BJ (cell line): ENCODE measurements around the gene TBC1D1. TPM values are rescaled to one million over a fixed set of nuclear protein-coding genes. Genes with fewer than 3 reads are reported as not detected.

Experiments
- CTCF ChIA-PET: fragments of 350-600 bp; formaldehyde crosslinking; extraction: SDS; loops from one replicate; lab custom pipeline; 2021; ENCODE audit warnings: antibody characterized with exemption, inconsistent platforms; lab: Yijun Ruan, JAX
- POLR2A ChIA-PET: fragments of 300-600 bp; sonication (Branson Sonifier 250); formaldehyde crosslinking; extraction: SDS; loops from one replicate; lab custom pipeline; 2021; ENCODE audit warnings: antibody characterized with exemption; lab: Charles Lee
- DNase-seq: peaks from one replicate; pipeline ENCODE4 v3.0.0-alpha.2; 2011; ENCODE audit warnings: low read depth
- H3K27me3 ChIP-seq: 2 replicates; pipeline ENCODE4 v1.6.0; 2011; ENCODE audit warnings: low read length; ENCODE audit not compliant: control insufficient read depth, insufficient read depth
- H3K36me3 ChIP-seq: 2 replicates; pipeline ENCODE4 v1.5.1; 2011; ENCODE audit warnings: low read length; ENCODE audit not compliant: control insufficient read depth, insufficient read depth
- H3K4me3 ChIP-seq: 2 replicates; pipeline ENCODE4 v1.5.1; 2011; ENCODE audit warnings: low read depth, mild to moderate bottlenecking, control low read depth, low read length
- polyA plus RNA-seq: library from polyadenylated mRNA; depleted of rRNA; stranded (reverse); fragments of >200 nt; gene quantifications from 2 replicates; pipeline ENCODE4 v1.2.3, GENCODE V29; 2011
- TF ChIP-seq, protein P1 (sequence below): IDR thresholded peaks from 2 replicates; pipeline ENCODE4 v1.5.1; 2011; ENCODE audit warnings: low read depth, mild to moderate bottlenecking, control low read depth, inconsistent platforms, low read length, moderate library complexity; ENCODE audit not compliant: insufficient read depth

The TBC1D1 gene
- polyA plus RNA-seq, 1 experiment = 46.1 TPM

DNA sequence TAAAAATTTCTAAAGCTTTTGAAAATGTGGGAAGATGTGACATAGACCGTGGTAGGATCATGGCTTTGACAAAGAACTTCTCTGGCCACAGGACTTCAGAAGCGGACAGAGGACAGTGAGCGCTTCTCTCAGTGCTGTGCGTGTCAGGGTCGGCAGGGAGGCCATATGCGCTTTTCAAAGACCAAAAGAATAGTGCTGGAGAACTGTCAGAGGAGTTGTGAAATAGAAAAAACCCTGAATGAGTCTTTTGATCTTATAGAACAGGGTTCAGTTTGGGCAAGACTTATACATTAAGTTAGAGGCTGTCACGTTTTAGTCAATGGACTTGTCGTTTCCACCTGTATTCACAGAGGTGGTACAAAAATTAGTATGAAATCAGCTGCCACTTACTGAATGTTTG is 146.7 kb downstream of the TBC1D1 start:
- CTCF ChIA-PET = interaction anchor here (0.8 to 5.1 kb wide), 3 partner anchors 100 to 429 kb away, joined by 3 to 39 read pairs (median 3); no protein-coding TSS in a partner anchor
- H3K36me3 ChIP-seq = peaks cover 2% of the 10 kb centered on the region; the same call in 1 of the 2 replicates
- TF ChIP-seq, protein P1, sequence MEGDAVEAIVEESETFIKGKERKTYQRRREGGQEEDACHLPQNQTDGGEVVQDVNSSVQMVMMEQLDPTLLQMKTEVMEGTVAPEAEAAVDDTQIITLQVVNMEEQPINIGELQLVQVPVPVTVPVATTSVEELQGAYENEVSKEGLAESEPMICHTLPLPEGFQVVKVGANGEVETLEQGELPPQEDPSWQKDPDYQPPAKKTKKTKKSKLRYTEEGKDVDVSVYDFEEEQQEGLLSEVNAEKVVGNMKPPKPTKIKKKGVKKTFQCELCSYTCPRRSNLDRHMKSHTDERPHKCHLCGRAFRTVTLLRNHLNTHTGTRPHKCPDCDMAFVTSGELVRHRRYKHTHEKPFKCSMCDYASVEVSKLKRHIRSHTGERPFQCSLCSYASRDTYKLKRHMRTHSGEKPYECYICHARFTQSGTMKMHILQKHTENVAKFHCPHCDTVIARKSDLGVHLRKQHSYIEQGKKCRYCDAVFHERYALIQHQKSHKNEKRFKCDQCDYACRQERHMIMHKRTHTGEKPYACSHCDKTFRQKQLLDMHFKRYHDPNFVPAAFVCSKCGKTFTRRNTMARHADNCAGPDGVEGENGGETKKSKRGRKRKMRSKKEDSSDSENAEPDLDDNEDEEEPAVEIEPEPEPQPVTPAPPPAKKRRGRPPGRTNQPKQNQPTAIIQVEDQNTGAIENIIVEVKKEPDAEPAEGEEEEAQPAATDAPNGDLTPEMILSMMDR = no peak
- POLR2A ChIA-PET = no interaction called here
- H3K27me3 ChIP-seq = no peaks in the 10 kb centered on the region
- H3K4me3 ChIP-seq = no peak overlapping the region
- DNase-seq = no peak

DNA sequence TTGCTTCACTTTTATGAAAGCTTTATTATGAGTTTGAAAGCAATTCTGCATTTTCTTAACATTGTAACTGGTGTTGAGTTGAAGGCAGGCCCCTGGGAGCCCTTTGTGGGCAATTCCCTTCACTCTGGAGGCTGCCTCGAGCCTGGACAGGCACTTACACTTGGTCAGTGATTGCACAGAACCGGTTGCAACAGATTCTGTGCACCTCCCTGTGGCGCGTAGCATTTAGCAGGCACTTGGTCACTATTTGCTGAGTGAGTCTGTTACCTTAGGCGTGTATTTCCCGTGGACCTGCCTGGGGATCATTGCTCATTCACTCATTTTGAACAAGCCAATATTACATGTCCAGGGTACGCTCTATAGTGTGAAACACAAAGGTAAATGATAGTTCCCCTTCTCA is 149.7 kb downstream of the TBC1D1 start:
- ChIA-PET CTCF (no interaction called here), POLR2A (no interaction called here)
- H3K4me3 ChIP-seq = no peak overlapping the region
- no peaks in the 10 kb centered on the region for H3K27me3 ChIP-seq
- TF ChIP-seq, protein P1 = no peak
- peaks cover 2% of the 10 kb centered on the region for H3K36me3 ChIP-seq
- no peak for DNase-seq

DNA sequence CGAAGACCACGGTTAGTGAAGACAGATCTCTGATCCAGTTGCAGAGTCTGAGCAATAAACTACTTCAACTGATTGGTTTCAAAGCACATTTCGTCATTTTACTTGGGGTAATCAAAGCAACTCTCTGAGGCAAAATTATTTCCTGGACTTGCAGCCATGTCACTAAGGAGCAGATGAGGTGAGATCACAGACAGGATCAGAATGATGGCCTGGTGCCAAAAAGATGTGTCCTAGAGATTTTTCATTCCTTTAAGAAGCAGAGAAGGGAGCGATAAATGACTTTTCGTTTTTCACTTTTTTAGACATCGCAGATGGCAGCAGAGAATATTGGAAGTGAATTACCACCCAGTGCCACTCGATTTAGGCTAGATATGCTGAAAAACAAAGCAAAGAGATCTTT is 153.2 kb downstream of the TBC1D1 start:
- Histone ChIP-seq H3K36me3 (no peaks in the 10 kb centered on the region; the same call in none of the 2 replicates), H3K27me3 (no peaks in the 10 kb centered on the region), H3K4me3 (no peak overlapping the region)
- TF ChIP-seq, protein P1 = no peak
- ChIA-PET POLR2A (no interaction called here), CTCF (interaction anchor here (0.7 to 1.0 kb wide), 2 partner anchors 17 to 218 kb away, joined by 3 to 5 read pairs; partner anchors contain the start of gene PGM2)
- no peak for DNase-seq

DNA sequence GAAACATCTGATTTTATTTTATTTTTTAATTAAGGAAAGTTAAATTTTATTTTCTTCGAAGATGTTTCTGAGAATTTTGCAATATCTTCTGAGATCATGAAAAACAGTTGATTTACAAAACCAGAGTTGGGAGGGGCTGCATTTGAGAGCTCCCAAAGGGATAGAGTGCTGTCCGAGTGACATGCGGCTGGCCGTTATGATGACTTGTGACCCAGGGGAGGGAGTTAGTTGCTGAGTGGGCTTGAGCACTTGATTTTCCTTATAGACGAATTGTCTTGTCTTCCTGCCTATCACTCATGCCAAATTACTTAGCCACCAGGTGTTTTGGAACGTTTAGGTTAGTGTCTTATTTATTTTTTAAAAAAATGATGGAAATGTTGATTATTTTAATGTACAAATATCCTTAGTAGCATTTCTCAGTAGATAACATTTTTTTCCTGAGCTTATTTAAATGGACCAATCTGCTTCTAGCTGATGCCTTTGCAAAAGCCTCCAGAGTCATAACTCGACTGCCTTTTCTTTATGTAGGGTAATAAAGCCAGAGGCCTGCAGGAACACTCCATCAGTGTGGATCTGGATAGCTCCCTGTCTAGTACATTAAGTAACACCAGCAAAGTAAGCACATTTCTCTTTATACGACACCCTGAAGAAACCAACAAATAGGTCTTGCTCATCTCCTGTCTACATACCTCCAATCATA is 154.6 kb downstream of the TBC1D1 start:
- H3K27me3 ChIP-seq = no peaks in the 10 kb centered on the region
- DNase-seq = no peak
- H3K4me3 ChIP-seq = no peak overlapping the region
- ChIA-PET CTCF (interaction anchor here (0.8 to 0.9 kb wide), 2 partner anchors 10 to 14 kb away, joined by 3 to 4 read pairs; no protein-coding TSS in a partner anchor), POLR2A (no interaction called here)
- H3K36me3 ChIP-seq = no peaks in the 10 kb centered on the region; the same call in none of the 2 replicates
- TF ChIP-seq, protein P1 = no peak

DNA sequence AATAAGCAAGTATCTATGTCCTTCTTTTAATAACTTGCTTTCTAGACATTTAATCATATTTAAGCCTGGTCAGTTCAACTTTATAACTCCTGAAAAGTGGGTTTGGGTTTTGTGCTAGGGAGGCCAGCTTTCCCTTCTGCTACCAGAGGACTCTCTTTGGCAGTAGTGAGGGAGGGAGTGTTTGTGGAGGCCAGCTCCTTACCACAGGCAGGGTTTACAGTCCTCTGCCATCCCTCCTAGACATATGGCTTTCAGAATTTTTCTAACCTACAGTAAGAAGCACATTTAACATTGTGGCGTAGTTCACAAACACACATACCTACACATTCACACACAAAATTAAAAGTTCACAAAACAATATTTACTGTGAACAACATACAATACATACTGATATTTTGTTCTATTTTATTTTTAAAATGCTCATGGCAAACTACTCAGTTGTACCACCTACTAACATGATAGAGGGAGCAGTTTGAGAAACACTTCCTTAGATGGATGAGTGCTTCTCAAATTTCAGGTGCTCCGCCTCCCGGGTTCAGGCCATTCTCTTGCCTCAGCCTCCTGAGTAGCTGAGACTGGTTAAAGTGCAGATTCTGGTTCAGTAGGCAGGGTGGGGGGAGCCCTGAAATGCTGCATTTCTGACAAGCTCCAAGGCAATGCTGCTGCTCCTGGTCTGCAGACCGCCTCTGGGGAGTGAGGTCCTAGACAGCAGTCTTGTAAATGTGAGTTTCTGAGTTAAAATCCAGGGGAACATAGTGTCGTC is 156.0 kb downstream of the TBC1D1 start:
- TF ChIP-seq, protein P1 = no peak
- CTCF ChIA-PET = interaction anchor here (0.6 to 1.1 kb wide), 4 partner anchors 9 to 736 kb away, joined by 3 read pairs; partner anchors contain the start of gene TLR10
- DNase-seq = no peak
- POLR2A ChIA-PET = no interaction called here
- Histone ChIP-seq H3K27me3 (no peaks in the 10 kb centered on the region), H3K4me3 (no peak overlapping the region), H3K36me3 (no peaks in the 10 kb centered on the region; the same call in none of the 2 replicates)
